ENCODE measurements around the gene ARL4C.
"Not testable (repeated sequence)": the region's sequence is repeated elsewhere in the genome, so short reads cannot be mapped to it uniquely, and the experiment has no call there.

ARL4C gene

DNA sequence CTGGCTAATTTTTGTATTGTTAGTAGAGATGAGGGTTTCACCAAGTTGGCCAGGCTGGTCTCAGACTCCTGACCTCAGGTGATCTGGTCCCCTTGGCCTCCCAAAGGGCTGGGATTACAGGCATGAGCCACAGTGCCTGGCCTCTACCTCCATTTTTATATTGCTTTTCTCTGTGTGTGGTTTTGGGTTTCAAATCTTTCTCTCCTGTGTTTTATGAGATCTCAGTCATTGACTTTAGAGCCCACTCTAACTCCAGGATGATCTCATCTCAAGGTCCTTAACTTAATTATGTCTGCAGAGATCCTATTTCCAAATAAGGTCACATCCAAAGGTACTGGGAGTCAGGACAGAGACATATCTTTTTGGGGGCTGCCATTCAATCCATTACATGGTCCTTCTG lies 24.7 kb downstream of the ARL4C start:
- no peak for DNase-seq

- DNase-seq = no peak
Observed at GRCh38 chr2:234469972-234470371, 26.9 kb downstream of the ARL4C start.

DNA sequence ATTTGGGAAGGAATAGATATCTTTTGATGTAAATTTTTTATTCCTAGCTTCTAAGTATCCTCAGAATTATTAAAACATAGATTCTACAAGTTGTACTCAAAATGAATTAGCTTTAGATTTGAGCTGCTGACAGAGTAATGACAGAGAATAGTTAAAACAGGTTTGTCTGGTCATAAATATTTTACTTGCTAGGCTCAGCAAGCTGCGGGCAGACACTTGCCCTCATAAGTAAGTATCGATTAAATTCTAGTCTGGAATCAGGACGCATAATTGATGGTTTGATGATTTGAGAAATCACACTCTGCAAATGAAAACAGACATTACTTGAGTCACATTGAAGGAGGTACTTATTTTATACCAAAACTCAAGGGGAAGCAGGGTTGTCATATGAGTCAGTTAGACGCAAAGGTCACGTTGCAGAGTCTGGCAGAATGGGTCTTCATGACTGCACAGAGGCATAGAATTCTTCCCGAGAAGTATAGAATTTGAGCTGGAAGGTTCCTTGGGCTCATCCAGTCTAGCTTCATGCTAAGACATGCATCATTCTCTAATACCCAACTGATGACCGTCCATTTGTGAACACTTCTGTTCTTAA lies 27.5 kb downstream of the ARL4C start:
- DNase-seq = no peak

- DNase-seq = no peak
Observed at GRCh38 chr2:234468503-234468902, 28.4 kb downstream of the ARL4C start.

- no peak for DNase-seq
Observed at GRCh38 chr2:234467289-234467688, 29.6 kb downstream of the ARL4C start.

DNA sequence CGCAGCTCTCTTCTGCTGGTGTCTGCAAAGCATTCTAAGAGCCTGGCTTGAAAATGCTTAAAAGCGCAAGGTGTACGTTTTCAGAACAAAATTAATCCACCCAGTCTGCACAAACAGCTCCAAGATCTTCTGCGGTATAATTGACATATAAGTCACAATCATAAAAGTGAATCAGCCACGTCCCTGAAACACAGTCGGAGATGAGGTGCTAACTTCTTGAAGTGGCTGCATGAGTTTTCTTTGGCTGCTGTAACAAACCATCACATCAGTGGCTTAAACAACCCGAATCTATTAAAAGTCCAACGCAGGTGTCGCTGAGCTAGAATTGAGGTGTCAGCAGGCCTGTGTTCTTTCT lies 32.6 kb downstream of the ARL4C start:
- DNase-seq = no peak

- peak; percentile 97 for DNase-seq
Observed at GRCh38 chr2:234463626-234464290, 33.1 kb downstream of the ARL4C start.

GRCh38 chr2:234462218-234462992 lies 34.5 kb downstream of the ARL4C start:
- DNase-seq = peak; percentile 10

DNA sequence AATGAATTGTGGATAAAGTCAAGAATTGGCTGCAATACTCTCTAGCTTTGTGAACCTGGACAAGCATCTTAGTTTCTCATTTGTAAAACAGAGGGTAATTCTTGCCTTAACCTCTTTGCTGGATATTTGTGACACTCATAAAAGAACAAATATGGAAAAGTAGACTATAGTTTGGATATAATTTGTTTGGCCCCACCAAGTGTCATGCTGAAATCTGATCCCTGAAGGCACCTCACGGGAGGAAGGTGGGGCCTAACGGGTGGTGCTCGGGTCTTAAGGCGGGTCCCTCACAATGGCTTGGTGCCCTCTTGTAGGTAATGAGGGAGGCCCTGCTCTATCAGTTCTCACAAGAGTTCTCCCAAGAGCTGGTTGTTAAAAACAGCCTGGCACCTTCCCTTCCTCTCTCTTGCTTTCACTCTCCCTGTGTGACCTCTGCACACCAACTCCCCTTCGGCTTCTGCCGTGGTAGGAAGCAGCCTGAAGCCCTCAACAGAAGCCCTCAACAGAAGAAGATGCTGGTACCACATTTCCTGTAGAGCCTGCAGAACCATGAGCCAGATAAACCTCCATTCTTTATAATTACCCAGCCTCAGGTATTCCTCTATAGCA lies 37.4 kb downstream of the ARL4C start:
- no peak for DNase-seq

DNA sequence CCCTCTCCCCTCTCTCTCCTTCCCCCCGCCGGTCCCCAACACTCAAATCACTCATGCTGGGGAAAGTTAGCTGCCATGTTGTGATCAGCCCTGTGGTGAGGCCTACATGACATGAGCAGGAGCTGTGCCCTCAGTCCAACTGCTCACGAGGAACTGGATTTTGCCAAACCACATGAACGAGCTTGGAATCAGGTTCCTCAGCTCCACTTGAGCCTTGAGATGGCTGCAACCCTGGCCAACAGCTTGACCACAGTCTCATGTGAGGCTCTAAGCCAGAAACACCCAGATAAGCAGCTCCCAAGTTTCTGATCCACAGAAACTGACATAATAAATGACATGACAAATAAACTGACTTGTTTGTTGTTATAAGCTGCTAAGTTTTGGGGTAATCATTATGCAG lies 38.4 kb downstream of the ARL4C start:
- no peak for DNase-seq

GRCh38 chr2:234457421-234457820 lies 39.5 kb downstream of the ARL4C start:
- no peak for DNase-seq

DNA sequence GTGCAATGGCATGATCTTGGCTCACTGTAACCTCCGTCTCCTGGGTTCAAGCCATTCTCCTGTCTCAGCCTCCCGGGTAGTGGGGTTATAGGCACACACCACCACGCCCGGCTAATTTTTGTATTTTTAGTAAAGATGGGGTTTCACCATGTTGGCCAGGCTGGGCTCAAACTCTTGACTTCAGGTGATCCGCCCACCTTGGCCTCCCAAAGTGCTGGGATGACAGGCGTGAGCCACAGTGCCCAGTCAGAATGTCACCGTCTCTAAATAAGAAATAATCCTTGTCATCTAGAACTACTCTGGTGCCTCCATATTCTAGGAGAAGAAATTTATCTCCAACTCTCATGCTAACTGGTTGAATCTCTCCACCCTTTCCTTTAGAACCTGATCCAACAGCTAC lies 41.6 kb downstream of the ARL4C start:
- DNase-seq = not testable (repeated sequence)

DNA sequence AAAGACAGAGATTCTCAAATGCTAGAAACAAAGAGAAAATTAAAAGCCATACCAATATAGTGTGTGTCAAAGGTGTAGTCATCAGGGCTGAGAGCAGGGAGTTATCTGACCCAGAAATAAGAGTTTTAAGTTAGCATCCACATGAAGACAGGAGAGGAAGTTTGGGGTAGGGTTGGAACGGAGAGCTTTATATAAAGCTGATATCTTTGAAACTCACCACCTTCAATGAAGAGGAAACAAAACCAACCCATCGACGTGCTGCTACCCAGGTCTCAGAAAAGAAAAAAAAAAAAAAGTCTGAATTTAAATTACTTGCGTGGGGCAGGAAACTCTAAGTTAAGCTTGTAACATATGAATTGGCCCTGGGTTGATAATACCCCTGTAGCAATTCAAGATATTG lies 42.4 kb downstream of the ARL4C start:
- DNase-seq = no peak

DNA sequence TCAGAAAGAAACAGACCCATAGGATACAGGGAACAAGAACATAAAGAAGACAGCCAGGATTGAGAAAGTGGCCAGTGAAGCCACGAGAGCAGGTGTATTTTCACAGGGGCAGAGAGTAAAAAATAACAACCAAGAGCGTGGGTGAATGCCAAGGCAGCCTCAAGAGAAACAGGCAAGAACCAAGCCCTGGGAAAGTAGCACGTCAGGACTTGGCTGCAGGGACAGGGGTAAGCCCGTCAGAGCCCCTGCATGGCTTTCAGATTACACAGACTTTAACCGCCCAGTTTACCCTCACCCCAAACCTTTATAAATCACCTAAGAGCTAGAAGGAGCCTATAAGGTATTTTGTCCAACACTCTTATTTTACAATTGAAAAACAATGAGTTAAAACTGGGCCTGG lies 43.7 kb downstream of the ARL4C start:
- DNase-seq = no peak

DNA sequence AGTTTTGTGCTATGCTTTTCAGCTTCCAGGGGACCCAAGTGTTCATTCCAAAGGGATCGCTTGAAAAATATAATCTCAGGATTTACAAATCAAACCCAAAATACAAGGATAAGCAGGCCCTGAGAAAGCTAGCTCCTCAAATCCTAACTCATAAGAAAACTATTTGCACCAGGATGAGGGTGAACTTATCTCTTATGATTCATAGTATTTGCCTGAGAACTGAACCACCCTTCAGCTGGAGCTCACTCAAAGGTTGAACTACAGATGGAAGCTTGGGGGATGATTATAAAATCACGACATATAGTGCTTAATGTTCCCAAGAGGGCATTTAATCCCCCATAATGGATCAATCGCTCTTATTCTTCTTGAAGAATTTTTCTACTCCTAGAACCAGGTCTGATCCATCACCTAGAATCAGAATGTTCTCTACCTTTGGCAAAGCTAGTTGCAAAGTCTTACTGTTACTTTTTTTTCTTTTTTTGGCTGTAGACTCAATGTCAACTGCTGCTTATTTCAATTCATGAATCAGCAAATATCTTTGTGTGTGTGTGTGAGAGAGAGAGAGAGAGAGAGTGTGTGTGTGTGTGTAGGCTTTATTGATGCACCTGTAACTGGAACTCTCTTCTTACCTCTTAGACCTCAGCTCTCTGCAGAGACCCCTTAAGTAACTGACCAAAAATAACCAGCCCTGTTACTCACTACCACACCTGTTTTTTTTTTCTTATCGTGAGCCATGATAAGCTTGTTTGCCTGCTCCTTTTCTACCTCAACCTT lies 44.8 kb downstream of the ARL4C start:
- peak; percentile 16 for DNase-seq

DNA sequence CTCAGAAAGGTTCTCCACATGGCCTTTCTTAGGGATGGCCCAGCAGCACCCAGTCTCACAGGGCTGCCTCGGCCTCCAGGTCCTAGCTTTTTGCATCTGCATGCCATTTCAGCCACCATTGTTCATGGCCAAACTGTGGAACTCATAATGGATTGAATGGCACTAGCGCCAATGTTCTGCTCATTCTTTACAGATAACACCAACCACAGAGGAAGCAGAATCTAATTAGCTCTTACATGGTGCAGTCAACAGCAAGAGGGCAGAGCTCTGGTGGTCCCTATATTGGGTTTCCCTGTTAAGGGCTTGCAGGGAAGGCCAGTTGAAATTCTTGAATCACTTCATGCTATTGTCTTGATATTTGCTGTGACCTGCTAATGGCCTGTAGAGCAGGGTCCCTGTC lies 45.6 kb downstream of the ARL4C start:
- DNase-seq = no peak

GRCh38 chr2:234450431-234451124 lies 46.3 kb downstream of the ARL4C start:
- no peak for DNase-seq

- DNase-seq = no peak
Observed at GRCh38 chr2:234448506-234449184, 48.2 kb downstream of the ARL4C start.

GRCh38 chr2:234447963-234448362 lies 48.9 kb downstream of the ARL4C start:
- no peak for DNase-seq

DNA sequence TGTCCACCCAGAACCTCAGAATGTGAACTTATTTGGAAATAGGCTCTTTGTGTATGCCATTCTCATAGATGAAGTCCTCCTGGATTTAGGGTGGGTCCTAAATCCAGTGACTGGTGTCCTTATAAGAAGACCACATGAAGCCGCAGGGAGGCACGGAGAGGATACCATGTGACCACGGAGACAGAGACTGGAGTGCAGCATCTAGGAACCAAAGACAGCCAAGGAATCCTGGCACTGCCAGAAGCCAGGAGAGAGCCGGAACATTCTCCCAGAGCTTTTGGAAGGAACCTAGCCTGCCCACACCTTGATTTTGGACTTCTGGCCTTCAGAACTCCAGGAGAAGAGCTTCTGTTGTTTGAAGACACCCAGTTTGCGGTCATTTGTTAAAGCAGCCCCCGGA lies 49.7 kb downstream of the ARL4C start:
- no peak for DNase-seq

DNA sequence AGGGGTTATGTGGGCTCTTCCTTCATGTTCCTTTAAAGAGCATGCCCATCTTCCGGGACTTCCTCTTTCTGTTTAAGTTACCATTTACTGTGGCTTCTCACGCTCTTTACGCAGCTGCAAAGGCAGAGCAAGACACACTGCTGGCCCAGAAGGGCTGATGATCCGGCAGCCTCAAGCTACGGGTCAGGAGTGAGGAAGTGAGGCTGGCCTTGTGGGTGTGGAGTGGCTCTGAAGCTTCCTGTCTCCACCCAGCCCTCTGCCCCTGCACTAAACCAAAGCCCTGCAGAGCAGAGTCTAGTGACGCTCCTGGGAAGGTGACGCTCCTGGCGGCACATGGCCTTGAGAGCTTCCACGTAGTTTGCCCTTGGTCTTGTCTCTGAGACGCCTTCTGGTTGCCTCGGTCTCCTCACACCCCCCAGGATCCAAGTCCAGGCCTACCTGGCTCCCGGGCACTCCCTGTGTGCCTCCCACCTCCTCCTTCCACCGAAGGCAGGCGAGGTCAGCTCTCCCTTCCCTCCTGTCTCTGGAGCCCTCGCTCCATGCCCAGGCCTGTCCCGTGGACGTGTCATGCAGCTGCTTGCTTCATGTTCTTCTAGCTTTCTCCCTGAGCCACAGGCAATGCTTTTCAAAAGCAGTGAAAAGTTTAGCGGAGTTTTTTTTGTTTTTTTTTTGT lies 50.3 kb downstream of the ARL4C start:
- DNase-seq = no peak
